DMS53 treated with DMSO at 0.1 percent for 48 hours (cell line): ENCODE data around the gene TMEM217.
A peak's percentile ranks its signal among the peaks of the same experiment; 100 is the strongest.
"Not testable (repeated sequence)": the region's sequence is repeated elsewhere in the genome, so short reads cannot be mapped to it uniquely, and the experiment has no call there.

ENCODE experiments used
- DNase-seq: peaks from one replicate; lab custom pipeline; 2025; ENCODE audit not compliant: unreplicated experiment; lab: John Stamatoyannopoulos, UW

The TMEM217 gene

DNA sequence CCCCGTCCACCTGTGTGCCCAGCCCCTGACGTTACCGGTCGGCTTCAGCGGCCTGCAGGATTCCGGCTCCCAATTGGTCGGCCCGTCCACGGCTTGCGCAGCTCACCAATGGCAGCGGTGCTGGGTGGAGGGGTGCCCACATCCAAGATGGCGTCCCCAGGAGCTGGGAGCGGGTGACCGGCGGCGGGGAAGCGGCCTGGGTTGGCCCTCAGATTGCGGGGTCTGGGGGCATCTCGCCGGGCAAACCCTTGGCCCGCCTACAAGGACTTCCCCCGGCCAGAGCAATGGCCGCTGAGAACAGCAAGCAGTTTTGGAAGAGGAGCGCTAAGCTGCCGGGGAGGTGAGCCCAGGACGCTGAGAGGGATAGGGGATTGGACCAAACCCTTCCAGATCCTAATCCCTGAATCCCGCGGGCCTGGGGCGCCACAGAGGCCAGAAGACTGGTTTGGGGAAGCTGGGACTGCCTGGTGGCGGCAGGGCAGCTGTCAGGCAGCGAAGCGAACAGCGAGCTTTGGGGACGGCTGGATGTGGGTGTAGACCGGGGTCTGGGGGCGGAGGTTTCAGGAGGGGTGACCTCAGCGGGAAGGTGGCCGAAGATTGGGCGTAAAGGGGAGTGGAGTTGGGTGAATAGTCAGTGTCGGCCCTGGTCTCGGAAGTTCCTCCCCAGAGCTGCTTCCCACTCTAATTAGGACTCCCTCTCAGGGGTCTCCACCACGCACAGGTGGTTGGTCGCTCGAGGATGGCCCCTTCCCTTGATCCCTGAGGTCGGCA lies at the start of gene TMEM217, which contains the start of gene TBC1D22B:
TSS of gene TMEM217 (minus strand) at position 511 of the 771 bp plus-strand sequence. CDS start 39,114 bp downstream, outside the sequence.
TSS of gene TBC1D22B (plus strand) at position 139 of the 771 bp plus-strand sequence. CDS start at position 285, 146 bp downstream.
- peak; percentile 88 for DNase-seq

DNA sequence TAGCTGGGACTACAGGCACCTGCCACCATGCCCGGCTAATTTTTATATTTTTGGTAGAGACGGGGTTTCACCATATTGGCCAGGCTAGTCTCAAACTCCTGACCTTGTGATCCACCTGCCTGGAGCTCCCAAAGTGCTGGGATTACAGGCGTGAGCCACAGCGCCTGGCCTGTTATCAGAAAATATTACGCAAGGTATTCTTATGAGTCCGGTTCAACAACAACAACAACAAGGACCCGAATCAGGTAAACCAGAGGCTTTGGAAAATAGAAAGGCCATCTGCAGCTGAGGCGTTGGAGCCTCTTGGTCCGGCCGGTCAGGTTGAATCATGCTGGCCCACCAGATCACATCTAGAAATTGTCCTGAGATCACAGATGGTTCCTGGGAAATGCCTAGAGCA lies 49.5 kb upstream of the TMEM217 start:
- DNase-seq: not testable (repeated sequence)

DNA sequence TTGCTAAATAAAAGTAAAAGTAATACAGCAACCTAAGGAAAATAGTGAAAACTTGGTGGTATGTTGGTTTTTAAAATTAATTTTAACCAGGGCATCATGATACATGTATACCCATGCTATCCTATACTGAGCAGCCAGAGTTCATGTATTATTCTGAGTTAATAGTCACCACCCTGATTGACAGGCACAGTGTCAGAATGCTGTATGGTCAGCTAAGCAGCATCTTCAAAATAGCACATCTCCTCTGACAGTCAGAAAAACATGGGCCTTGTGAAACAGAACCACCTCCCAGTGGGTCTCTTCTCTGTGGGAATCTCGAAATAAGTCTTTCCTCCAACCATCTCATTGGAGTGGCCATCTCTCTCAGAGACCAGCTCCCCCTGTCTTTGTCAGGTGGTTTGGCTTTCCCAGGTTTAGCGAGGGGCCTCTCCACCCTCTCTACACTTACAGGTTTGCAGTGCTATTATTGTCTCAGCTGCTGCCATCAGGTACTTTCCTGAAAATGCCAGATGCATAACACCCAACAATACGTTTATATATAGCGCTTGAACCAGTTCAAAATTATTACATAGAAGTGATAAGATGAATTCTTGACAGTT lies 48.8 kb upstream of the TMEM217 start:
- no peak for DNase-seq

DNA sequence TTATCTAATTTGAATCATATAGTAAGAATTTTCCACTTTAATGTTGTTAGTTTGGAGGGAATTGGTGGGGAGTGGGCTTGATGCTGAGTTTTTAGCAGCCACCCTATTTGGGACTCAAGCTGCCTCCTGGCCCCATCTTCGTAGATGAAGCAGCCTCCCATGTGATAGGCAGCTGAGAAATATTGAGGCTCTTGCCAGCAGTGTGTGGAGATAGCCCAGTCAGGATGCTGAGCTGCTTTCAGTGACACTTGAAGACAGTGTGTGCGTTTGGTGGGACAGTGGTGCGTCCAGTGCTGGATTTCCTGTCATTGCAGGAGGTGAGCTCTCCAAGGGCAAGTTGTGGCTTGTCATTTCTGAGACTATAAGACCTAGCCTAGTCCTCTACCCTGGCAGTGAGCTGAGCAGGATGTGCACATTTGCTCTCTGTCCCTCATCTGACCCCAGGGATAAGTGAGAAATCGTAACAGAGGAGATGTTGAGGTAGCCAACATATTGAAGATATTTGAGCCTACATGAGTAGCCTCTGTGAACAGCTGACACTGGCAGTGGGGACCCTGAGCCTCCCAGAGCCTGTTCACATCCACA lies 48.0 kb upstream of the TMEM217 start:
- no peak for DNase-seq

DNA sequence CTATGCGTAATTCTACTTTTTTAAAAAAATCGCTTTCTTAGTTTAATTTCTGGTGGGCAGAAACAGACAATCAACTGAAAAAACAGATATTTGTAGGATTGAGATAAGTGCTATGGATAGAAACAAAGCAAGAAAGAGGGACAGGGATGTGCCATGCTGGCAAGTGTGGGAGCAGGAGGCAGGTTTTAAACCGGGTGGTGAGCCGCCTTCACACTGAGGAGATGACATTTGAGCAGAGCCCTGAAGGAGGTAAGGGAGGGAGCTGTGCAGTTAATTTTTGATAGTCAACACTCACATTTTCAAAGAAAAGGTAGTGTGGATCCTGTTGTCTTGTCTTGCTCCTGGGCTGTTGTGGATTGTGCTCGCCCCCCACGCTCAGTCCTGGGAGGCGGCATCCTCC lies 46.8 kb upstream of the TMEM217 start:
- no peak for DNase-seq

DNA sequence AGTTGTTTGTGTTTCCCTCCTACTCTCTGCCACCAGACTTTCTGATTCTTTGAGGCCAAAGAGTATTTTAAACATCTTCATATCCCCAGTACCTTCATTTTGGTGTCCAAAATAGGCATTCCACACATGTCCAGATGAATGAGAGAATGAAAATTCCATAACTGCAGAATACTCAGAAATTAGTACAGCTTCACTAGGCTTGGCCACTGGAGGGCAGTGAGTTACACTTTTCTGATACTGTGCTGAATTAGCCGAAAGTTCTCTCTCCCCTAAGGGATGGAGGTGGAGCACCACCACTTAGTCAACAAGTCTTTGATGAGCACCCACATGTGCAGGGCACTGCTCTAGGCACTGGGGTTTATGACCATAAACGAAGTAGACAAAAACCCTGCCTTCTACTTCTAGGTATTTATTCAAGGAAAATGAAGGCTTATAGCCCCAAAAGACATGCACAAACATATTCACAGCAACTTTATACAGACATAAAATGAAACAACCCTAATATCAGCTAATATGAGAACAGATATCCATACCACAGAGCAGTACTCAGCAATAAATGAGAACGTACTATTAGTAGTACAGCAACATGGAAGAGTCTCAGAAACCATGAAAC lies 46.1 kb upstream of the TMEM217 start:
- no peak for DNase-seq

DNA sequence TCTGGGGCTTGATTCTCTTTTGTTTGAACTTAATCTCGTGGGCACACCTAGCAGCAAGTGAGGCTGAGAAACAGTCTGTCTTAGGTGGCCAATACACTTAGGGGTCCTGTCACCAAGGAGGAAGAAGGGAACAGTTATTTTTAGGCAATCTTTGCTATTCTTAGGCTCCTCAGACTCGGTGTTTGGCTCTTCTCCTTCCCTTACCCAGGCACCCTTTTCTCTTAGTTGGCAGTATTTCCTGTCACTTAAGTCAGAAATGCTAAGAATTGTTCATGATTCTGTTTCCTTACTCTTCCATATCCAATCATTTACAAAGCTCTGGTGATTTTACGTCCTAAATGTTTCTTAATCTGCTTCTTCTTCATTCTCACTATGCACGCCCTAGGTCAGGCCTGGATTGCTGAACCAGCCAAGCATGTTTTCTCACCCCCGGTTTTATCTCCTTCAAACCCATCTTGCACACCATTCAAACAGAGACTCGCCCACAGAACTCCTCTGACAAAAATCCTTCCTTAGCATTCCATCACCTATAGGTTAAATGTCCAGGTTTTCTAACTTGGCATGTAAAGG lies 45.2 kb upstream of the TMEM217 start:
- DNase-seq: no peak

DNA sequence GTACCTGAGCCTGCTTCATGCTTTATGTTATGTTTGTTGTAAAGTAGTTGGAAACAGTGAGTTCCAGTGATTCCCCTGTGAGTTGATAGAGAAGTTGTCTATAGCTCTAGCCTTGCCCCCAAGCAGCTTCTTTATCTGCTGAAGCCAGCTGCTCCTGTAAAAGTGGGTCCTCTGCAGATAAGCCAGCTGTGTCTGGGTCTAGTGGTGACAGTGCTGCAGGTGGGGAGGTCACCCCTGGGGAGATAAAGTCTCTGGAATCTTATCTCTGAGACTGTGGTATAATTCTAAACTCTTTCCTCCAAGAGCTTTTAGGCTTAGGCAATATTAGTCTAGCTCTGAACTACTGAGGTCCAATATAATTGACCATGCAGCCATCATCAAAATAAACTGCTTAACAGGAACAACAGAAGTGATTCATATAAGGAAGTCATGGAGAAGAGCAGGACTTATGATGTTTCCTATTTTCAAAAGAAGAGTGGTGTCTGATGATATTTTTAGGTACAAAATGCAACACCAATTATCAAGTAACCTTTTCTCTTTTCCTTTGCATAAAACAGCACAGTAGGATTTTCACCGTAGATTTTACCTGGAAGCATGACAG lies 44.2 kb upstream of the TMEM217 start:
- DNase-seq: no peak

DNA sequence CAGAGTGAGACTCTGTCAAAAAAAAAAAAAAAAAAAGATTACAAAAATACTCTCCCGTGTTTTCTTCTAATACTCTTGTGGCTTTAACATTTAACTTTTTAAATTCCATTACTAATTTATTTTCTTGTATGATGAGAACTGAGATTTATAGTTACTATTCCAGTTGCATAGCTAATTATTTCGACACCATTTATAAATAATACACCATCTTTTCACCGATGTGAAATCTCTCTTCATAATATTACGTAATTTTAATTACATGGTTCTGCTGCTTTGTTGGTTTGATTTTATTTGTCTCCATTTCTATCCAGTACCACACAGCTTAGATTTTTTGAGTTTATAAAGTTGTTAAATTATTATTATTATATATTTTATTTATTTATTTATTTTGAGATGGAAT lies 42.0 kb upstream of the TMEM217 start:
- DNase-seq: no peak

DNA sequence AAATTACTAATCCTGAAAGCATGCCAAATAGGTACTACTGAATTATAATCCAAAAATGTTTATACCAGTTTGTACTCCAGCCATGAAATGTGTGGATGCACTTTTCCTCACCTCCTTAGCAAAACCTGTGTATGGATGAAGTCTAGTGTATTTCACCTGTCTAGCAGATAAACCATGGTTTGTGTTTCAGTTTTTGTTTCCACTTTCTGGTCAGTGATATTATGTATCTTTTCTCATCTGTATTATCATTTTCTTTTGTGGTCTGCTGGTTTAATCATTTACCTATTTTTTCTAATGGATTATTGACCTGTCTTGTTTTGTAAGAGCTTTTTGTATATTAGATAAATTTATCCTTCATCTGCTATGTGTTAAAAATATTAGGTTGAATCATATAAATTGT lies 41.0 kb upstream of the TMEM217 start:
- no peak for DNase-seq

DNA sequence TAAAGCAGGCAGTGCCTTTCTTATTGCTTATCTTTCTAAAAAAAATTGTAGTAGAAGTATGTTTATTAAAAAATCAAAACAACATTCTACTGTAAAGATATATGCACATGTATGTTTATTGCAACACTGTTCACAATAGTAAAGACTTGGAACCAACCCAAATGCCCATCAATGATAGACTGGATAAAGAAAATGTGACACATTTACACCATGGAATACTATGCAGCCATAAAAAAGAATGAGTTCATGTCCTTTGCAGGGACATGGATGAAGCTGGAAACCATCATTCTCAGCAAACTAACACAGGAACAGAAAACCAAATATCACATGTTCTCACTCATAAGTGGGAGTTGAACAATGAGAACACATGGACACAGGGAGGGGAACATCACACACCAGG lies 39.7 kb upstream of the TMEM217 start:
- DNase-seq: not testable (repeated sequence)

DNA sequence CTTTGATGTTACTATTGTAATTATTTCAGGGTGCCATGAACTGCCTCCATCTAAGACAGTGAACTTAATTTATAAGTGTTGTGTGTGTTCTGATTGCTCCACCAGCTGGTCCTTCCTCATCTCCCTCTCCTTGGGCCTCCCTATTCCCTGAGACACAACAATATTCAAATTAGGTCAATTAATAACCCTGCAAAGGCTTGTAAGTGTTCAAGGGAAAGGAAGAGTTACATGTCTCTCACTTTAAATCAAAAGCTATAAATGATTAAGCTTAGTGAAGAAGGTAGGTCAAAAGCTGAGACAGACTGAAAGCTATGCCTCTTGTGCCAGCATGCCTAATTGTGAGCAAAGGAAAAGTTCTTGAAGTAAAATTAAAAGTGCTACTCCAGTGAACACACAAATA lies 35.5 kb upstream of the TMEM217 start:
- no peak for DNase-seq

DNA sequence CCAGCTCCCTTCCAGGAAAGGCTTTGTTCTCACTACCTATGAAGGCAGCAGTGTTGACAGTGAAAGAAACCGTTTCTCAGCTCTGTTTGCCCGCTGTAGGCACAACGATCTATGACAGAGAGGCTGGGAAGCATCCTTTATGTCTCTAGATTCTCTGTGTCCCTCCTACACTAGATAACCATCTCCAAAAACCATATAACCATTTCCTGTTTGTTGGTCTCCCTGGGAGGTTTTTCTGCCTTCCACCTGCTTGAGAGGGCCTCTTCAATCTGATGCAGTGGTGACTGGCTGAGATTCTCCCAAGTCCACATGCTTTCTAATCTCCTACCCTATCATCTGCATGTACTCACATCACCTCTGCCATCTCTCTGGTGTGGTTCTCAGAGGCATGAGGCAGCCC lies 32.0 kb upstream of the TMEM217 start:
- no peak for DNase-seq

DNA sequence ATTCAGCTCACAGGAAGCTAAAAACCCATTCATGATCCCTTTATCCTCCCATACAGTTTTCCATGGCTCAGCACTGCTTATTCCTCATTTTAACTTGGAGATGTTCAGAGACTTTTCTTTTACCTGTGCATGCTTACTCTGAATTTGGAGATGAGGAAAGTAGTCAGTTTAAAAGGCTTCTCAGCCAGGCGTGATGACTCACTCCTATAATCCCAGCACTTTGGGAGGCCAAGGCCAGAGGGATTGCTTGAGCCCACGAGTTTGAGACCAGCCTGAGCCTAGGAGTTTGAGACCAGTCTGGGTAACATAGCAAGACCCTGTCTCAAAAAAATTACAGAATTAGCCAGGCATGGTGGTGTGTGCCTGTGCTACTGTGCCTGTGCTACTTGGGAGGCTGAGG lies 30.3 kb upstream of the TMEM217 start:
- DNase-seq: no peak

DNA sequence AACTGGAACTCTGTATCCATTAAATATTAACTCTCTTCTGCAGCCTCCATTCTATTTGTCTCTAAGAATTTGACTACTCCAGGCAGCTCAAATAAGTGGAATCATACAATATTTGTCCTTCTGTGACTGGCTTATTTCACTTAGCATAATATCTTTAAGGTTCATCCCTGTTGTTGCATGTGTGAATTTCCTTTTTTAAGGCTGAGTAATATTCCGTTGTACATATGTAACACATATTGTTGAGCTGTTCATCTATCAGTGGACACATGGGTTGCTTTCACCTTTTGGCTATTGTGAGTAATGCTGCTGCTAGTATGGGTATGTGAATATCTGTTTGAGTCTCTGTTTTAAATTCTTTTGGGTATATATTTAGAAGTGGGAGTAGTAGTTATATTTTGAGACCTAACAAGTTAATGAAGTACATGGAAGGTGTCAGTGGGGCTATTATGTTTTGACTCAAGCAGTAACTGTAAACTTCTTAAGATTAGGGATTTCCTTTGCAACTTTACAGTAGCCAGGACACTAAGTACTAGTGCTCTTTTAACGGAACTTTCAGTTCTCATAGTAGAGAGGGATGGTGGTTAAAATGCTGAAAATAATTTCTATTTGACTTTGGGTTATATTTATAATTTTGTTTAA lies 29.7 kb upstream of the TMEM217 start:
- no peak for DNase-seq

DNA sequence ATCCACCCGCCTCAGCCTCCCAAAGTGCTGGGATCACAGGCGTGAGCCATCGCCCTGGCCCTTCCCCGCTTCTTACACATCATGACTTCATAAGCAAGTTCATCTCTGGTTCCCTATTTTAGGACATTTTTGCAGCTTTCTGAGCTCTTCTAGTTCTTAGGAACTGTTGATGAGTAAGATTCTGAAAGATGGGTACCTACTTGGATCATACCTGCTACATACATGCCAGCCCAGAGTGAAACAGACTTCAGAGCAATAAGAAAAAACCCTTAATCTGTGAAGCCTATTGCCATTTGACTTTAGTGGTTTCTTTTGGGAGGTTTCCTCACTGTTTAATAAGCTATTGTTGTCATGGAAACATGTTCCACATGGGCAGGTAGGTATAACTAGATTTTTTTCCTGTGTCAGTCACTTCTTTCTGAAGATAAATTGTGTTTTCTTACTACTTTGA lies 27.9 kb upstream of the TMEM217 start:
- no peak for DNase-seq

DNA sequence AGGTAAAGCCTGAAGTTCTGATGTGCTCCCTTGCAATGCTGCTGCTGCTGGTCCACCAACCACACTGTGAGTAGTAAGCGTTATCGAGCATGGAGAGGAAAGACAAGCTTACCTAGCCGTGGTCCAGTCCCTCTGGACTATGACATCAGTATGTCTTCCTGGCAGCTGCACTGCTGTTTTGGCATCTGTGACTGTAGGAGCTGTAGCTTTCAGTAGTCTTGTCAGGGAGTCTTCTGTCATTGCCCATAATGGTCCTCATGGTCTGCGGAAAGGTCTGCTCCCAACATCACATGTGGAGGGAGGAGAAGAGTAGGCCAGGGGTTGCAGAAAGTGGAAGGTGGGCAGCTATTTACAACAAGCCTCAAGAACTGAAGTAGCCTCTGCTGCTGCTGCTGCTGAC lies 26.8 kb upstream of the TMEM217 start:
- DNase-seq: no peak

DNA sequence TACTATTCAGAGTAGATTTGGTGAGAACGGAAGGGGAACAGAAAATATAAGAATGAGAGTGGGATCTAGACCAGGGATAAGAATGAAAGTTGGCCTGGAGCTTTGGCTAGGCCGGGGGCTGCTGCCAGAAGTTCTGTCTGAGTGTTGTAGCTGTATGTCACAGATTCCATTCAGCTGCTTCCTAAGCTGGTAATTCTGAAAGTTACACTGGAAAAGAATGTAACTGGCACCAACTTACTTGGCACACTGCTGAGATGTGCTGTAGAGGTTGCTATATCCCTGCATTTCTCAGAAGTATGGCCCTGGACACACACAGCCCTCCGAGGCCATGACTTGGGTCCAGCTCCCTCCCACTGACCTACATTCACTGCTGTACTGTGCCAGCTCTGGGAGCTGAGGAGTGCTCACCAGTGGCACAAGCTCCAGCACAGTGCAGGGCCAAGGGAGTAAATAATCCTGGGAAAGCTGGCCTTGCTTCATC lies 25.8 kb upstream of the TMEM217 start:
- no peak for DNase-seq

DNA sequence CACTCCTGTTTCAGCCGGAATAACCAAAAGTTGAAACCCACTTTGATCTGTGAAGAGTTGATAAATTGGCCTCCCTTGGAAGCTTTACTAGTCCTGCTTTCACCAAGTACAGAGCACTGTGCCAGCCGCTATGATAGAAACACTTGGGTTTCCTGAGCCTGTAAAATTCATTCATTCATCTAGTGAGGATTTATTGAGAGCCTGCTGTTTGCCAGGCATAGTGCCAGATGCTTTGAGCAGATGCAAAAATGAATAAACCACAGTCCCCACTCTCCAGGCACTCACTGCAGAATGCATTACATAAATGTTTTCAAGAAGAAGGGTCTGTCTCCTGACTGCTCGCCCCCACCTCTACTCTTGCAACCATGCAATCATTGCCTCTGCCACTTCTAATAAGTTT lies 25.3 kb upstream of the TMEM217 start:
- no peak for DNase-seq

DNA sequence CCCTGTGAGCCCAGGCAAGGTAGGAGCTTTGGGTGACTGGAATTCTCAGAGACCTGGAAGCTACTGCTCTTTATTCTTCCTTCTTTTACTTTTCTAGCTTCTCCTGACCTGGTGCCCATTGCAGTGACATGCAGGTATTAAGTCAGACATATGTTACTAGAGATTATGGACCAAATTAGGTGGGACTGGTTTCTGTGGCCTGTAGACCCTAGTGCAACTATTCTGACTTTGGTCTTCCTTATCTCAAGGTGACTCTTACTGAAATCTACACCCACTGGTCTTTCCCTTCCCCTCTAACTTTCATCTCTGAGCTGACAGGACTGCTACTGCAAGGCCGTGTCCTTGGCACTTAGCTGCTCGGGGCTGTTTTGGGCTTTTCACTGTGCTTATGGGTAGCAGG lies 24.4 kb upstream of the TMEM217 start:
- DNase-seq: no peak
